OCI-M1 (cell line): ENCODE results near the gene LEMD1.
A peak's percentile ranks its signal among the peaks of the same experiment; 100 is the strongest.

Source experiments
- DNase-seq: peaks from one replicate; lab custom pipeline; 2025; lab: John Stamatoyannopoulos, UW

LEMD1 gene

GRCh38 chr1:205354259-205355074 lies 67.4 kb downstream of the LEMD1 start:
- peak; percentile 80 for DNase-seq

GRCh38 chr1:205353612-205354011 lies 68.2 kb downstream of the LEMD1 start:
- no peak for DNase-seq

GRCh38 chr1:205353191-205353590 lies 68.7 kb downstream of the LEMD1 start:
- no peak for DNase-seq

GRCh38 chr1:205351984-205352713 lies 69.7 kb downstream of the LEMD1 start:
- DNase-seq = no peak

GRCh38 chr1:205350691-205351141 lies 71.1 kb downstream of the LEMD1 start:
- no peak for DNase-seq

- no peak for DNase-seq
Observed at GRCh38 chr1:205350124-205350523, 71.7 kb downstream of the LEMD1 start.

GRCh38 chr1:205348554-205349487 lies 73.0 kb downstream of the LEMD1 start:
- no peak for DNase-seq

GRCh38 chr1:205346956-205347574 lies 74.8 kb downstream of the LEMD1 start:
- DNase-seq = no peak

- DNase-seq = no peak
Observed at GRCh38 chr1:205345761-205346160, 76.1 kb downstream of the LEMD1 start.

- DNase-seq = peak; percentile 87
Observed at GRCh38 chr1:205344066-205344928, 77.6 kb downstream of the LEMD1 start.

GRCh38 chr1:205343431-205344065 lies 78.3 kb downstream of the LEMD1 start:
- no peak for DNase-seq

GRCh38 chr1:205342986-205343385 lies 78.9 kb downstream of the LEMD1 start:
- DNase-seq = no peak

GRCh38 chr1:205340676-205341075 lies 81.2 kb downstream of the LEMD1 start:
- no peak for DNase-seq

GRCh38 chr1:205339717-205340116 lies 82.1 kb downstream of the LEMD1 start:
- peak; percentile 18 for DNase-seq

- DNase-seq = no peak
Observed at GRCh38 chr1:205339197-205339702, 82.6 kb downstream of the LEMD1 start.

- no peak for DNase-seq
Observed at GRCh38 chr1:205338011-205338410, 83.8 kb downstream of the LEMD1 start.

- DNase-seq = no peak
Observed at GRCh38 chr1:205337481-205337880, 84.4 kb downstream of the LEMD1 start.

GRCh38 chr1:205335692-205336091 lies 86.2 kb downstream of the LEMD1 start:
- peak; percentile 93 for DNase-seq

- no peak for DNase-seq
Observed at GRCh38 chr1:205332015-205332791, 89.7 kb downstream of the LEMD1 start.
